B cell (primary cell): ENCODE data around the gene PLPPR3. TPM values are rescaled to one million over a fixed set of nuclear protein-coding genes. Genes with fewer than 3 reads are reported as not detected.

Experiments used
- ATAC-seq: fragments of 200-7000 bp; cut with Tn5 transposase; one replicate; pipeline ENCODE4 v1.10.0; 2021; ENCODE audit warnings: low read depth, mild to moderate bottlenecking, moderate number of reproducible peaks, moderate library complexity
- CTCF ChIA-PET: fragments of 350-600 bp; sonication (Branson Sonifier 250); formaldehyde crosslinking; loops from one replicate; lab custom pipeline; 2021; ENCODE audit warnings: antibody characterized with exemption, inconsistent platforms; lab: Charles Lee
- POLR2A ChIA-PET: fragments of 350-600 bp; sonication (Branson Sonifier 250); formaldehyde crosslinking; loops from one replicate; lab custom pipeline; 2021; ENCODE audit warnings: antibody characterized with exemption; lab: Charles Lee
- DNase-seq: peaks from one replicate; pipeline ENCODE4 v3.0.0; 2013
- H2AFZ ChIP-seq: 2 replicates; pipeline ENCODE4 v1.6.1; 2012; ENCODE audit warnings: mild to moderate bottlenecking, low read depth, low read length; ENCODE audit not compliant: insufficient read depth, poor library complexity, severe bottlenecking
- H3K27ac ChIP-seq, 2 donors: 1 replicate in 1 of 2; 2 replicates in 1 of 2; pipeline ENCODE4 v1.5.1; 2012 to 2013; ENCODE audit warnings: low read length in 2 of 2, mild to moderate bottlenecking in 2 of 2, moderate library complexity in 1 of 2
- H3K27me3 ChIP-seq, 4 experiments: fragments of 200-600 bp in 1 of 4; sonication (generic) in 1 of 4; replicated peaks in 1 of 4; 1 replicate in 2 of 4; 2 replicates in 2 of 4; pipeline versions ENCODE4 v1.6.1 to v1.7.0; 2013 to 2016; ENCODE audit warnings: low read length in 3 of 4, mild to moderate bottlenecking in 2 of 4, mixed read lengths in 1 of 4, moderate library complexity in 1 of 4; ENCODE audit not compliant: insufficient read depth in 4 of 4, control insufficient read depth in 3 of 4; ENCODE audit errors: control extremely low read depth in 1 of 4
- H3K36me3 ChIP-seq, 2 experiments: replicated peaks in 1 of 2; 1 replicate in 1 of 2; 2 replicates in 1 of 2; pipeline versions ENCODE4 v1.6.1 to v1.7.1; 2013; ENCODE audit warnings: low read length in 1 of 2; ENCODE audit not compliant: insufficient read depth in 2 of 2, control insufficient read depth in 1 of 2; ENCODE audit errors: control extremely low read depth in 1 of 2, extremely low read depth in 1 of 2
- H3K4me1 ChIP-seq, 2 donors: fragments of 200-600 bp in 1 of 2; sonication (generic) in 1 of 2; 1 replicate in 1 of 2; 2 replicates in 1 of 2; pipeline versions ENCODE4 v1.5.1 to v1.6.1; 2013 to 2017; ENCODE audit warnings: low read length in 2 of 2; ENCODE audit not compliant: control insufficient read depth in 2 of 2, insufficient read depth in 2 of 2
- H3K4me2 ChIP-seq: replicated peaks from 2 replicates; pipeline ENCODE3; 2012; ENCODE audit warnings: mild to moderate bottlenecking, low read depth, low read length; ENCODE audit not compliant: poor library complexity, severe bottlenecking
- H3K4me3 ChIP-seq, 5 experiments: fragments of 200-600 bp in 1 of 5; sonication (generic) in 1 of 5; 1 replicate in 3 of 5; 2 replicates in 2 of 5; pipeline versions ENCODE4 v1.5.1 to v1.7.0; 2011 to 2016; ENCODE audit warnings: low read length in 4 of 5, mild to moderate bottlenecking in 4 of 5, low read depth in 2 of 5, control low read depth in 1 of 5, moderate library complexity in 1 of 5; ENCODE audit not compliant: insufficient read depth in 1 of 5; ENCODE audit errors: control extremely low read depth in 1 of 5, extremely low read depth in 1 of 5
- H3K79me2 ChIP-seq: fragments of 200-600 bp; sonication (generic); one replicate; pipeline ENCODE4 v1.6.0; 2016; ENCODE audit warnings: low read length; ENCODE audit not compliant: control insufficient read depth, insufficient read depth
- H3K9ac ChIP-seq: fragments of 200-600 bp; sonication (generic); 2 replicates; pipeline ENCODE4 v1.6.1; 2017; ENCODE audit warnings: mild to moderate bottlenecking, low read length, moderate library complexity
- H3K9me3 ChIP-seq, 3 donors: one replicate each; pipeline versions ENCODE4 v1.6.1 to v1.7.1; 2013; ENCODE audit warnings: low read length in 2 of 3; ENCODE audit not compliant: control insufficient read depth in 2 of 3, insufficient read depth in 1 of 3; ENCODE audit errors: control extremely low read depth in 1 of 3
- H4K20me1 ChIP-seq: 2 replicates; pipeline ENCODE4 v1.6.0; 2012; ENCODE audit warnings: mild to moderate bottlenecking, low read length; ENCODE audit not compliant: insufficient read depth, control insufficient read depth, poor library complexity, severe bottlenecking
- H3K27ac Mint-ChIP-seq: one replicate; pipeline ENCODE4 v1.8.0; 2021; ENCODE audit warnings: mixed read lengths
- H3K27me3 Mint-ChIP-seq: one replicate; pipeline ENCODE4 v1.8.0; 2021; ENCODE audit warnings: mixed read lengths
- H3K4me1 Mint-ChIP-seq: one replicate; pipeline ENCODE4 v1.8.0; 2021; ENCODE audit warnings: mixed read lengths
- H3K4me3 Mint-ChIP-seq: one replicate; pipeline ENCODE4 v1.8.0; 2021; ENCODE audit warnings: mixed read lengths
- H3K9me3 Mint-ChIP-seq: one replicate; pipeline ENCODE4 v1.8.0; 2022; ENCODE audit warnings: mixed read lengths; ENCODE audit not compliant: insufficient read depth
- EZH2 ChIP-seq: IDR thresholded peaks from 2 replicates; pipeline ENCODE4 v1.6.1; 2012; ENCODE audit warnings: borderline replicate concordance, low read depth, mild to moderate bottlenecking, moderate library complexity, low read length; ENCODE audit not compliant: insufficient read depth, poor library complexity, severe bottlenecking
- WGBS: methylation state at CpG from one replicate; pipeline ENCODE4 v1.1.5; 2013; ENCODE audit warnings: missing lambda C conversion rate; ENCODE audit not compliant: insufficient coverage; 5-methylcytosine and 5-hydroxymethylcytosine counted together
- intact Hi-C: fragments of 100-400 bp; cut with micrococcal nuclease; formaldehyde crosslinking; loops from one replicate; pipeline ENCODE4 v1.10.0; 2022
- polyA plus RNA-seq: library from polyadenylated mRNA; depleted of rRNA; stranded (reverse); fragments of >200 nt; gene quantifications from 2 replicates; pipeline ENCODE4 v1.2.3, GENCODE V29; 2012
- total RNA-seq, 2 donors: library from RNA; stranded (reverse); fragments of 120-200 nt in 1 of 2; gene quantifications; 1 replicate in 1 of 2; 2 replicates in 1 of 2; pipeline versions ENCODE4 v1.2.3 to v1.2.4, GENCODE V29; 2013 to 2022
- TF ChIP-seq, protein P1 (sequence below): fragments of 200-600 bp; IDR thresholded peaks from one replicate; pipeline ENCODE4 v1.8.0; 2022; ENCODE audit warnings: antibody characterized with exemption, mild to moderate bottlenecking

PLPPR3 gene
- total and polyA plus RNA-seq, 2 donors (not counting 1 experiment from before 2014, with no cell fraction given) = not detected

DNA sequence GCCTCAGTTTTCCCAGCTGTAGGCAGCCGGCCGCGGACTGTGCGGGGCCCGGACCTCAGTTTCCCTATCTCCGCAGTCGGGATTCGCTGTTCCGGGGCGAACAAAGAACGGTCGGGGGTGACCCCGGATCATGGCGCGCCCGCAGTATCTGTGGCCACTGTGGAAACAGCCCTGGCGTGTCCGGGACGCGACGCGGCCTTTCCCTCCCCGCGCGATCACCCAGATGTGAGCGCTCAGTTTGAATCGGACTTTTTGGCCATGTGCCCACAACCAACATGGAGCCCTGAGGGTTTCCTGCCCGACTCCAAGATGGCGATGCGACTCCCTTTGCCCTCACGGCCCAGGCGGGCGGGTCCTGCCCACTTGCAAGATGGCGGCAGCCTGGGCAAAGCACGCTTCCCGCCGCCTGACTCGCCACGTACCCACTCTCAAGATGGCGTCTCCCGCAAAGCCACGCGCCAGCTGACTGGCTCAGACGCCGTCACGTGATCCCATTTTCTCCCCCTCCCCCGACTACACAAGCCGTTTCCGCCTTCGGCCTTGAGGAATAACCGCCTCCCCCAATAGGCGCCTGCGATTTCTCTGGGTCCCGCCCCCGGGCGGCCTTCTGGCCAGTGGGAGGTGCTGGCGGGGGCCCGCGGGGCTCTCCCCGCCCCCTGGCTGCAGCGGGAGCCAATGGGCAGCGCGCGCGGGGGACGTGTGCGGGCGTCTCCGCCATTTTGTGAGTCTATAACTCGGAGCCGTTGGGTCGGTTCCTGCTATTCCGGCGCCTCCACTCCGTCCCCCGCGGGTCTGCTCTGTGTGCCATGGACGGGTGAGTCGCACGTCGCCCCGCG, 24.8 kb downstream of the PLPPR3 start, which contains the start of gene PTBP1:
TSS of gene PTBP1 (plus strand) at position 761 of the 836 bp plus-strand sequence. CDS start at position 807, 46 bp downstream.
- H3K4me3 Mint-ChIP-seq = peak within 1 kb of the TSS; percentile 98

More for the DNA sequence above, 24.8 kb downstream of the PLPPR3 start, which contains the start of gene PTBP1:
- intact Hi-C loops = loop anchor here (2.0 kb wide), 2 partner anchors 112 to 188 kb away; partner anchors contain the start of gene WDR18
- Histone ChIP-seq H3K27ac (peak within 1 kb of the TSS; percentile 57 to 74), H3K9ac (peak within 1 kb of the TSS; percentile 75), H3K27me3 (no peaks in the 10 kb centered on the region), H3K36me3 (peaks cover 0 to 30% of the 10 kb centered on the region in 2 experiments), H3K4me3 (peak within 1 kb of the TSS; percentile 61 to 86 (median 78)), H3K4me2 (peak within 1 kb of the TSS; percentile 99), H2AFZ (peak within 1 kb of the TSS; percentile 86), H3K9me3 (no peaks in the 10 kb centered on the region), H3K4me1 (peaks cover 22 to 48% of the 10 kb centered on the region in 2 donors), H4K20me1 (peaks cover 41% of the 10 kb centered on the region), H3K79me2 (peaks cover 51% of the 10 kb centered on the region)
- under 1% methylated on average over 82 of the region's 83 CpGs for WGBS
- DNase-seq (peak; percentile 100), ATAC-seq (peak; percentile 85)
- TF ChIP-seq, protein P1, sequence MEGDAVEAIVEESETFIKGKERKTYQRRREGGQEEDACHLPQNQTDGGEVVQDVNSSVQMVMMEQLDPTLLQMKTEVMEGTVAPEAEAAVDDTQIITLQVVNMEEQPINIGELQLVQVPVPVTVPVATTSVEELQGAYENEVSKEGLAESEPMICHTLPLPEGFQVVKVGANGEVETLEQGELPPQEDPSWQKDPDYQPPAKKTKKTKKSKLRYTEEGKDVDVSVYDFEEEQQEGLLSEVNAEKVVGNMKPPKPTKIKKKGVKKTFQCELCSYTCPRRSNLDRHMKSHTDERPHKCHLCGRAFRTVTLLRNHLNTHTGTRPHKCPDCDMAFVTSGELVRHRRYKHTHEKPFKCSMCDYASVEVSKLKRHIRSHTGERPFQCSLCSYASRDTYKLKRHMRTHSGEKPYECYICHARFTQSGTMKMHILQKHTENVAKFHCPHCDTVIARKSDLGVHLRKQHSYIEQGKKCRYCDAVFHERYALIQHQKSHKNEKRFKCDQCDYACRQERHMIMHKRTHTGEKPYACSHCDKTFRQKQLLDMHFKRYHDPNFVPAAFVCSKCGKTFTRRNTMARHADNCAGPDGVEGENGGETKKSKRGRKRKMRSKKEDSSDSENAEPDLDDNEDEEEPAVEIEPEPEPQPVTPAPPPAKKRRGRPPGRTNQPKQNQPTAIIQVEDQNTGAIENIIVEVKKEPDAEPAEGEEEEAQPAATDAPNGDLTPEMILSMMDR = no peak
- no peak for TF ChIP-seq EZH2
- peak within 1 kb of the TSS; percentile 88 for H3K27ac Mint-ChIP-seq
- ChIA-PET POLR2A (interaction anchor here (0.7 to 1.1 kb wide), 2 partner anchors 134 to 287 kb away, joined by 3 to 4 read pairs; partner anchors contain the start of gene RNF126), CTCF (no interaction called here)
- peaks cover 33% of the 10 kb centered on the region for H3K4me1 Mint-ChIP-seq
- H3K27me3 Mint-ChIP-seq = no peaks in the 10 kb centered on the region
- no peaks in the 10 kb centered on the region for H3K9me3 Mint-ChIP-seq
